ENCODE results near the gene MAML3.
"Not testable (repeated sequence)": the region's sequence is repeated elsewhere in the genome, so short reads cannot be mapped to it uniquely, and the experiment has no call there.

Gene MAML3

DNA sequence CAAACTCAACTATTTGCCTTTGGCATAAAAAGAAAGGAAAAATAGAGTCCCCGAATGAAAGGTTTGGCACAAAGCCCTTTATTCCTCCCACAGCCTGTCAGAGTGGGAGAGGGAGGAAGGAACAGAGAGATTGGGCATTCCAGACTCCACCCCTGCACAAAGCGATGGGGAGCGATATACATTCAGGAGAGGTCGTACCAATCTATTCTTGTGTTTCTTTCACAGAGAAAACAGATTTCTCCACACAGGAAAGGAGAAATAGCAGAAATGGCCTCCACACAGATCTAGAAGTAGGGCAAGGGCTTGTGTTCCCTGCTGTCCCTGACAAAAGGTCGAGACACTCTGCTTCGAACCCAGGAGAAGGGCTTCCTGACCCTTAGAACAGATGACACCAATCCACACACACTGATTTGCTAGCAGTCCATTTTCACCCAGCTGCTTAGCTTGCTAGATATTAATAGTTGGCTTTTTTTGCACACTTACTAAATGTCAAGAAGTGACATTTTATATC is 197.4 kb downstream of the MAML3 start:
- TF ChIP-seq CTCF (IDR thresholded peaks at IDR 0.05): no peak
- Mint-ChIP-seq H3K4me3 (no peak overlapping the region), H3K27ac (peak overlapping the region; percentile 76), H3K9me3 (peaks cover 10% of the 10 kb centered on the region), H3K27me3 (ENCODE audit: low read depth, poor library complexity) (no peaks in the 10 kb centered on the region), H3K4me1 (peaks cover 58% of the 10 kb centered on the region), H3K36me3 (ENCODE audit: low read depth) (peaks cover 17% of the 10 kb centered on the region)
- no peak for DNase-seq

DNA sequence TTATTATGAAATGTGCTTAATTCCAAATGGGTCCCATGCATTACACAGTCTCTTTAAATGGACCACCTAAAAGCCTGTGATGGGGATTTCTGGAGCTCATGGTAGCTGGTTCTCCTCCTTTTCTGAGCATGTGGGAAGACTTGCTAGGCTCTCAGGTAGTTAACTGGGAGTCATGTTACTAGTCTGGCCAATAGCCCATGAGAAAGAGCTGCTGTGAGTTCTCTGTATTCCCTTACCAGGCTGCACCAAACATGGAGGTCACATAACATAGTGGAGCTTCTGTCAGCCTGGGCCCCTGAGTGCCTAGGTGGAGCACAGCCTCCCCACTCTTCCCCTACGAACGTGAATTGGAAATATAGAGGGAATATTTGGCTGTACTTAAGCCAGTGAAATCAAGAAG is 198.4 kb downstream of the MAML3 start:
- peaks cover 18% of the 10 kb centered on the region for H3K9me3 Mint-ChIP-seq
- DNase-seq: no peak
- H3K4me3 Mint-ChIP-seq: no peak overlapping the region
- peaks cover 60% of the 10 kb centered on the region for H3K4me1 Mint-ChIP-seq
- no peak for TF ChIP-seq CTCF (IDR thresholded peaks at IDR 0.05)
- no peaks in the 10 kb centered on the region for H3K27me3 Mint-ChIP-seq (ENCODE audit: low read depth, poor library complexity)
- H3K27ac Mint-ChIP-seq: peak overlapping the region; percentile 86
- H3K36me3 Mint-ChIP-seq (ENCODE audit: low read depth): peaks cover 27% of the 10 kb centered on the region

- Mint-ChIP-seq H3K4me1 (peaks cover 49% of the 10 kb centered on the region), H3K9me3 (peaks cover 27% of the 10 kb centered on the region), H3K27ac (no peak overlapping the region), H3K27me3 (ENCODE audit: low read depth, poor library complexity) (no peaks in the 10 kb centered on the region), H3K4me3 (no peak overlapping the region), H3K36me3 (ENCODE audit: low read depth) (peaks cover 37% of the 10 kb centered on the region)
- no peak for TF ChIP-seq CTCF (IDR thresholded peaks at IDR 0.05)
- DNase-seq: no peak
These were observed 199.5 kb downstream of the MAML3 start for GRCh38 chr4:139954512-139954911.

- TF ChIP-seq CTCF (IDR thresholded peaks at IDR 0.05): no peak
- H3K36me3 Mint-ChIP-seq (ENCODE audit: low read depth): peaks cover 43% of the 10 kb centered on the region
- H3K27ac Mint-ChIP-seq: peak overlapping the region; percentile 90
- no peak for DNase-seq
- no peaks in the 10 kb centered on the region for H3K27me3 Mint-ChIP-seq (ENCODE audit: low read depth, poor library complexity)
- H3K4me1 Mint-ChIP-seq: peaks cover 33% of the 10 kb centered on the region
- H3K9me3 Mint-ChIP-seq: peaks cover 28% of the 10 kb centered on the region
- H3K4me3 Mint-ChIP-seq: no peak overlapping the region
These were observed 203.0 kb downstream of the MAML3 start for GRCh38 chr4:139951021-139951420.

DNA sequence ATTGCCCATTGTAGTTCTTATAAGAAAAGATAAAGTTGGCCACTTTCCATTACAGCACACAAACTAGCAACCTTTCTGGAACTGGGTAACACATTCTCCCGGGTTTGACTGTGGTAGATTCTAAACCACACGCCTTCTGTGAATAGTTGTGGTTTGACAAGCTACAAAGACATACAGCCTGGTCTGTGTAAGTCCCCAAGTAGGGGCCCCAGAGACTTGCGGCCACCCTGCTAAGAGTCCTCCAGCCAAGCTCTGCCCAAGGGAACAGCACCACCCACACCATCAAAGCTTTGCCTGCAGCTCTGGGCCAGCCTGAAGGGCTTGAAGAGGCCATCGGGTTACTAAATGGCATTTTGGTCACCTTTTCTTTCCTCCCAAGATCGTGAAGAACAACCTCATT is 203.4 kb downstream of the MAML3 start:
- peaks cover 28% of the 10 kb centered on the region for H3K4me1 Mint-ChIP-seq
- no peaks in the 10 kb centered on the region for H3K27me3 Mint-ChIP-seq (ENCODE audit: low read depth, poor library complexity)
- TF ChIP-seq CTCF (IDR thresholded peaks at IDR 0.05): no peak
- H3K9me3 Mint-ChIP-seq: peaks cover 28% of the 10 kb centered on the region
- H3K27ac Mint-ChIP-seq: peak overlapping the region; percentile 90
- H3K36me3 Mint-ChIP-seq (ENCODE audit: low read depth): peaks cover 43% of the 10 kb centered on the region
- DNase-seq: no peak
- no peak overlapping the region for H3K4me3 Mint-ChIP-seq

DNA sequence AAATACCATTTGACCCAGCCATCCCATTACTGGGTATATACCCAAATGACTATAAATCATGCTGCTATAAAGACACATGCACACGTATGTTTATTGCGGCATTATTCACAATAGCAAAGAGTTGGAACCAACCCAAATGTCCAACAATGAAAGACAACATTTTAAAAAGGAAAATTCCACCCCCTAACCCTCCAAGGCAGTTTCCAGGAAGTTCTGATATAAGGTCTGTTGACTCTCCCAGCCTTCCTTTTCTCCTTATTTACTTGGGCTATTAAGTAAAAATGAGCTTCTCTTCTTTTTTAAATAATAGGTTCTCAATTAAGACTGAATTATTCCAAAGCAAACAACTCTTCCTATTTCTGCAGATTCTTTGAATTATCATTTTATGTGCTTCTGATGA is 209.1 kb downstream of the MAML3 start:
- H3K36me3 Mint-ChIP-seq (ENCODE audit: low read depth): peaks cover 40% of the 10 kb centered on the region
- H3K27me3 Mint-ChIP-seq (ENCODE audit: low read depth, poor library complexity); DNase-seq; H3K27ac Mint-ChIP-seq; H3K4me3 Mint-ChIP-seq: not testable (repeated sequence)
- peaks cover 19% of the 10 kb centered on the region for H3K9me3 Mint-ChIP-seq
- peaks cover 34% of the 10 kb centered on the region for H3K4me1 Mint-ChIP-seq
